LNCaP clone FGC (cell line): ENCODE results near the gene CD58.

Experiments
- DNase-seq: peaks from one replicate; pipeline ENCODE4 v3.0.0-alpha.2; 2011; ENCODE audit warnings: low read depth
- H3K4me3 ChIP-seq: 2 replicates; pipeline ENCODE4 v1.5.1; 2011; ENCODE audit warnings: mild to moderate bottlenecking, low read depth, low read length, control low read depth
- TF ChIP-seq, protein P1 (sequence below): IDR thresholded peaks from 2 replicates; pipeline ENCODE4 v1.5.1; 2012; ENCODE audit warnings: mild to moderate bottlenecking; ENCODE audit not compliant: control insufficient read depth, insufficient read depth; ENCODE audit errors: extremely low read depth

Gene CD58

DNA sequence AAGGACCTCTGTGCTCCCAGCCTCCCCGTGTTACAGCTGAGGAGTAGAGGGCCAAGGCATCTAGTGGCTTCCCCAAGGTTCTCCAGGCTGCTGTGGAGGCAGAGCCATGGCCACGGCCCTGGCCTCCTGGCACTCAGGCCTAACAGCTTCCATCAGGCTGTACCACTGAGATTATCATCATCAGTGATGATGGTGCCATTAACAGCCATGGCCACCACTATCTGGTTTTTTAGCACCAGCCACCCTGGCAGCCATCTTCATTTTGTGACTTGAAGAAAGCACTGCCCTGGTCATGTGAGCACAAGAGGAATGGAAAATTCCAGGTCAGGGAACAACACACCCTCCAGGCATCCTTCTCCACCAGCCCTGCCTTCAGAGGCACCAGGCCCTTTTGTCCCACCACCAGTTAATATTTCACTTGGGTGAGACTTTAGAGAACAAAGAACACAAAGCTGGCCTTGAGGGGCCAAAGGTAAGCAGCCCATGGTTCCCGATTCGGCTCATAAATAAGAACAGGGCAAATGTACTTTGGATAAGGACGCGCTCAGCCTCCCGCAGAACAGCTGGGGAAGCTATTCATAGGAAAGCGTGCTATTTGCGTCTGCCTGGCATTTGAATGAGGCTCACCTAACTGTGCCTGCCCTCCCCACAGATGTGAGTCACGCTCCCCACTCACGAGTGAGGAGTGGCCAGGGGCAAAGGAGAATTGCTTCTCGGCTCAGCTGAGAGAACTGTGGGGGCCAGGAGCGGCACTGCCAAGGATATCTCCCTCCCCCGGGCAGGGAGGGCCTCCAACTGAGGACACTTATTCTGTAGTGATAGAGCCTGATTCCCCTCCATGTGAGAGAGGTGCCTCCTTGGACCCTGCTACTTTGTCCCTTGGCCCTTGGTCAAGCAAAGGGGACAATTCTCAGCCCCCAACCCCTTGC, 95.6 kb downstream of the CD58 start:
- TF ChIP-seq, protein P1, sequence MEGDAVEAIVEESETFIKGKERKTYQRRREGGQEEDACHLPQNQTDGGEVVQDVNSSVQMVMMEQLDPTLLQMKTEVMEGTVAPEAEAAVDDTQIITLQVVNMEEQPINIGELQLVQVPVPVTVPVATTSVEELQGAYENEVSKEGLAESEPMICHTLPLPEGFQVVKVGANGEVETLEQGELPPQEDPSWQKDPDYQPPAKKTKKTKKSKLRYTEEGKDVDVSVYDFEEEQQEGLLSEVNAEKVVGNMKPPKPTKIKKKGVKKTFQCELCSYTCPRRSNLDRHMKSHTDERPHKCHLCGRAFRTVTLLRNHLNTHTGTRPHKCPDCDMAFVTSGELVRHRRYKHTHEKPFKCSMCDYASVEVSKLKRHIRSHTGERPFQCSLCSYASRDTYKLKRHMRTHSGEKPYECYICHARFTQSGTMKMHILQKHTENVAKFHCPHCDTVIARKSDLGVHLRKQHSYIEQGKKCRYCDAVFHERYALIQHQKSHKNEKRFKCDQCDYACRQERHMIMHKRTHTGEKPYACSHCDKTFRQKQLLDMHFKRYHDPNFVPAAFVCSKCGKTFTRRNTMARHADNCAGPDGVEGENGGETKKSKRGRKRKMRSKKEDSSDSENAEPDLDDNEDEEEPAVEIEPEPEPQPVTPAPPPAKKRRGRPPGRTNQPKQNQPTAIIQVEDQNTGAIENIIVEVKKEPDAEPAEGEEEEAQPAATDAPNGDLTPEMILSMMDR: no peak
- H3K4me3 ChIP-seq: no peak overlapping the region
- DNase-seq: no peak

DNA sequence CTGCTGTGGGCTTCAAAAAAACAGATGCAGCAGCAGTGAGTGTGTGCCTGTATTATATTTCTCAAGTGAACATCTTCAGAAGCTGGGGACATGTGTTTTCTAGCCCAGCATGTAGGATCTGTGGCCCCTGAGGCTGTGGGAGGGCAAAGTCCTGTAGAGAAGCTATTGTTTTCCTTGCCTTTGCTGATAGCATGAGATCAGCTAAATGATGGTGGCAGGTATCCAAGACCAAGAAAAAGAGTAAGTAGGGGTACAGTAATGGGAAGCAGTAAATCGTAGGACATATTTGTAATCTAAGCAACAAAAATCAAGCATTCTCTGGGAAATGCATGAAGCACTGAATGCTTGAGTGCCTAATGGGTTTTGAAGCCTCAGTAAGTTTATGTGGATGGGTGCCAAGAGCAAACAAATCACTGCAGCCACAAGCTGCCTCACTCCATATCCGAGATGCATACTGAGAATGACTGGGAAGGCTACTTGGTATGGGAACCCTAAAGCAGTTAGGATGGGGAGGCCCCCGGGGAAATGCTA, 98.3 kb downstream of the CD58 start:
- H3K4me3 ChIP-seq: no peak overlapping the region
- TF ChIP-seq, protein P1: no peak
- no peak for DNase-seq

DNA sequence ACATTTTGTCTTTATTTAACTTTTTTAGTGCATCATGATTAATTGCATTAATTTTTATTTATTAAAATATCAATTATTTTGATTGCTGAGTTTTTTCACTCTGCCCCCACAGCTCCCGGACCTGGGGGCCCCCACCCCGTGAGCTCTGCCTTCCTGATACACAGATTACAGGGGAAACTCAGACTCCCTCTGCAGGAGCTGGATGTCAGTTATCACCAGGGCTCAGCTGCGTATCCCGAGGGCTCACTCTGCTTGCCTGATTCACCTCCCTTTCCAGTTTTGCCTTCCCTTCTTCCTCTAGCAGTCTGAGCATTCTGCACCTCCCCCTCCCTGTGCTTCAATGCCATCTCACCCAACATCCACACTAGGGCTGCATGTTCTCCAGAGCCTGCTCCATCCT, 99.6 kb downstream of the CD58 start:
- TF ChIP-seq, protein P1: no peak
- DNase-seq: no peak
- no peak overlapping the region for H3K4me3 ChIP-seq

DNA sequence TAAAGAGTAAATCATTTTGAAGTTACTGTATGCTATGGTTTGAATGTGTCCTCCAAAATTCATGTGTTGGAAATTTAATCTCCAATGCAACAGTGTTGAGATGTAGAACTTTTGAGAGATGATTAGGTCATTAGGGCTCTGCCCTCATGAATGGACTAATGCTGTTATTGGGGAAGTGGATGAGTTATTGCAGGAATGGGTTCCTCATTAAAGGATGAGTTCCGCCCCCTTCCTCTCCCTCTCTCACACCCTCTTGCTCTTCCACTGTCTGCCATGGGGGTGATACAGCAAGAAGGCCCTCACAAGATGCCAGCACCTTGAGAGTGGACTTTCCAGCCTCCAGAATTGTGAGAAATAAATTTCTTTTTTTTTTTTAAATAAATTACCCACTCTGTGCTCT, 100.2 kb downstream of the CD58 start:
- no peak for DNase-seq
- no peak overlapping the region for H3K4me3 ChIP-seq
- TF ChIP-seq, protein P1: no peak

DNA sequence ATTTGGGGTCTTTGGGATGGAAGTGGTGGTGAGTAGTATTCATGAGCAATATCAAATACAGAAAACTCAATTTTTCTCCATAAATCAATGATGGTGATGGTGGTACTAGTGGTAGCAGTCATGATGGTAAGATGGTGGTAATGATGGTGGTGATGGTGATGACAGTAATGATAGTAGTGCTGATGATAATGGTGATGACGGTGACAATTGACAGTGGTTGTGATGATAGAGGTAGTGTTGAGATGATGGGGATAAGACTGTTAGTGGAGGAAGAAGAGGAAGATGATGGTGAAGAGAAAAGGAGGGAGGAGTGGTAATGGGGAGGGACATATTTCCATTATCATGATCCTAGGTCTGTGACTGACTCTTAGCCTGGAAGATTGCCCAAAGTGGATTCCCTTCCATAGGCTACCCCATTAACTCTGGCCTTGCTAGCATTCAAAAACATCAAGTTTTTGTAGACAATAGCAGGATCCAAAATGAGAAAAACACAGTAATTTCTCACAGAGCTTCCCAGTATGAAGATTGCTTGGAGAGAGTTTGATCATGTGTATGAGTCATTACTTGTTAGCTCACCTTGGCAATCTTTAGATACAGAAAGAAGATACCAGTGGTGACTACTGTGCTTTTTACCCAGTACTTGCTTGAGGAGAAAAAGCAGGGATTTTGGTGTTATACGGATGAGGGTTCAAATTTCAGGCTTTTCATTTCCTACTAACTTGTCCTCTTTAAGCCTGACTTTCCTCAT, 103.8 kb downstream of the CD58 start:
- DNase-seq: no peak
- no peak overlapping the region for H3K4me3 ChIP-seq
- TF ChIP-seq, protein P1: no peak

DNA sequence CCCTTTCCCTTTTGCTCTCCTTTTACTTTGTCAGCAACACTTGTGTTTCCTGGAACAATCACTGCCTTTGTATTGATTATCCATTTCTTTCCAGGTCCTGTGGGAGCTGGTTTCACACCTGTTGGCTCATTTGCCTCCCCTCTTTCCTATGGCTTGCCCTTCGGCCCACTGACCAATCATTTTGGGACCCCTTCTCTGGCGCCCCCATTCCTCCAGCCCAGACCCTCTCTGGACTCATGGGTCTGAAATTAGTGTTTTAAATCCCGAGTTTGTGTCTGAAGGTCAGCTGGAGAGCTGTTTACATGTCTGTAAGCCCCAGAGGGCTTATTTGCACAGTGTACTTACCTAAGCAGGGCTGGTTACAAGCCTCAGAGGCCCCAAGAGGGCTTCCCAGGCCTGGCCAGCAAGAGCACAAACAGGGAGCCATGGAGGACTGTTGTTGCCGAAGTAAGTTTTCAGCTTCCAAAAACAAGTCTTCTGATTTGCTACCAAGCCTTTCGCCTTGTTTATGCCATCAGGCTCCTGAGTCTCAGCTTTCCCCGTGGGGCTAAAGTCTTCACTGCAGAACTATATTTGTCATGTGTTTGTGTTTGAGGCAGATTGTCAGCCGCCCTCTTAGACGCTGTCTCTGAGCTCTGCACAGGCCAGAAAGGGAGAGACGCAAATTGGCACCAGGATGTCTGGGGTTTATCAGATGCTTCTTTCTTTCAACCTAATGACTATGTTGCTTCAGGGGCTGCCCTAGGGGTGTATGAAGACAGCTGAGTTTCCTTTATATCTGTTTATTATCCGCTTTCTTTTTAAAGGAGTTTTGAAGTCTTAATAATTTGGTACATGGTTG, 104.8 kb downstream of the CD58 start:
- TF ChIP-seq, protein P1: no peak
- H3K4me3 ChIP-seq: no peak overlapping the region
- no peak for DNase-seq
